IMR-90 (cell line): Measurements from ENCODE around the gene CORO7. TPM values are rescaled to one million over a fixed set of nuclear protein-coding genes. Genes with fewer than 3 reads are reported as not detected.
A peak's percentile ranks its signal among the peaks of the same experiment; 100 is the strongest.

Experiments used
- ATAC-seq: fragments of 200-7000 bp; cut with Tn5 transposase; 2 replicates; pipeline ENCODE4 v1.9.1; 2020; ENCODE audit warnings: low read depth, mild to moderate bottlenecking, moderate library complexity
- BruUV-seq: library from RNA; stranded (reverse); fragments of 400-500 nt; replicated peaks from 2 replicates; lab custom pipeline; 2021; lab: Mats Ljungman, UMichigan
- CTCF ChIA-PET: fragments of 300-600 bp; formaldehyde crosslinking; extraction: SDS; loops from one replicate; lab custom pipeline; 2021; ENCODE audit warnings: antibody characterized with exemption; lab: Yijun Ruan, JAX
- POLR2A ChIA-PET: fragments of 300-600 bp; sonication (Branson Sonifier 250); formaldehyde crosslinking; loops from one replicate; lab custom pipeline; 2022; ENCODE audit warnings: antibody characterized with exemption; ENCODE audit not compliant: unreplicated experiment; lab: Charles Lee
- DNase-seq: peaks from one replicate; pipeline ENCODE4 v3.0.0; 2013
- H2AFZ ChIP-seq: replicated peaks from 2 replicates; pipeline ENCODE3; 2013; ENCODE audit warnings: low read length, mild to moderate bottlenecking; ENCODE audit not compliant: poor library complexity
- H2AK5ac ChIP-seq: 2 replicates; pipeline ENCODE4 v1.6.1; 2013; ENCODE audit warnings: low read depth, low read length, inconsistent platforms
- H2AK9ac ChIP-seq: replicated peaks from 2 replicates; pipeline ENCODE3; 2013; ENCODE audit warnings: mild to moderate bottlenecking, low read depth, low read length, moderate library complexity; ENCODE audit not compliant: poor library complexity
- H2BK120ac ChIP-seq: 2 replicates; pipeline ENCODE4 v1.6.1; 2013; ENCODE audit warnings: low read depth, low read length, inconsistent platforms
- H2BK15ac ChIP-seq: 3 replicates; pipeline ENCODE4 v1.6.1; 2013; ENCODE audit warnings: low read depth, low read length, inconsistent platforms
- H2BK20ac ChIP-seq: 2 replicates; pipeline ENCODE4 v1.6.1; 2013; ENCODE audit warnings: low read depth, mild to moderate bottlenecking, inconsistent platforms, low read length, moderate library complexity
- H2BK5ac ChIP-seq: 2 replicates; pipeline ENCODE4 v1.6.1; 2013; ENCODE audit warnings: mild to moderate bottlenecking, low read depth, low read length, inconsistent platforms; ENCODE audit not compliant: poor library complexity, severe bottlenecking
- H3K14ac ChIP-seq: replicated peaks from 2 replicates; pipeline ENCODE4 v1.6.1; 2013; ENCODE audit warnings: low read depth, low read length, inconsistent platforms
- H3K18ac ChIP-seq: 2 replicates; pipeline ENCODE4 v1.6.1; 2013; ENCODE audit warnings: low read depth, low read length, control low read depth
- H3K23ac ChIP-seq: 2 replicates; pipeline ENCODE4 v1.6.1; 2013; ENCODE audit warnings: low read depth, low read length, inconsistent platforms
- H3K27ac ChIP-seq: 2 replicates; pipeline ENCODE4 v1.5.1; 2013; ENCODE audit warnings: mild to moderate bottlenecking, control low read depth, low read length; ENCODE audit not compliant: insufficient read depth
- H3K27me3 ChIP-seq: 2 replicates; pipeline ENCODE4 v1.6.1; 2013; ENCODE audit warnings: low read length; ENCODE audit not compliant: control insufficient read depth, insufficient read depth
- H3K36me3 ChIP-seq: 2 replicates; pipeline ENCODE4 v1.6.1; 2013; ENCODE audit warnings: low read length, mixed read lengths; ENCODE audit not compliant: control insufficient read depth, insufficient read depth
- H3K4ac ChIP-seq: 2 replicates; pipeline ENCODE4 v1.6.1; 2013; ENCODE audit warnings: low read depth, low read length, inconsistent platforms
- H3K4me1 ChIP-seq: 2 replicates; pipeline ENCODE4 v1.6.1; 2013; ENCODE audit warnings: low read length, mixed read lengths; ENCODE audit not compliant: control insufficient read depth, insufficient read depth
- H3K4me2 ChIP-seq: 2 replicates; pipeline ENCODE4 v1.6.1; 2013; ENCODE audit warnings: low read depth, mild to moderate bottlenecking, control low read depth, low read length, moderate library complexity
- H3K4me3 ChIP-seq: 2 replicates; pipeline ENCODE4 v1.5.1; 2013; ENCODE audit warnings: low read depth, mild to moderate bottlenecking, control low read depth, low read length, moderate library complexity; ENCODE audit not compliant: insufficient read depth
- H3K56ac ChIP-seq: 2 replicates; pipeline ENCODE4 v1.6.1; 2013; ENCODE audit warnings: low read length, inconsistent platforms; ENCODE audit not compliant: insufficient read depth; ENCODE audit errors: extremely low read depth
- H3K79me1 ChIP-seq, 2 experiments: 2 replicates each; pipeline ENCODE4 v1.6.1; 2013; ENCODE audit warnings: low read length in 2 of 2, inconsistent platforms in 1 of 2, low read depth in 1 of 2
- H3K9ac ChIP-seq: 2 replicates; pipeline ENCODE4 v1.6.1; 2013; ENCODE audit warnings: low read depth, low read length, control low read depth
- H3K9me1 ChIP-seq: 2 replicates; pipeline ENCODE4 v1.6.1; 2013; ENCODE audit warnings: low read length, inconsistent platforms; ENCODE audit not compliant: insufficient read depth
- H3K9me3 ChIP-seq: 2 replicates; pipeline ENCODE4 v1.6.1; 2013; ENCODE audit warnings: low read length; ENCODE audit not compliant: control insufficient read depth, insufficient read depth
- H4K20me1 ChIP-seq: 2 replicates; pipeline ENCODE4 v1.6.1; 2013; ENCODE audit warnings: low read length, inconsistent platforms; ENCODE audit not compliant: insufficient read depth
- H4K5ac ChIP-seq: 2 replicates; pipeline ENCODE4 v1.6.1; 2013; ENCODE audit warnings: mild to moderate bottlenecking, low read depth, low read length, control low read depth
- H4K8ac ChIP-seq, 2 experiments: 2 replicates each; pipeline ENCODE4 v1.6.1; 2013; ENCODE audit warnings: low read depth in 2 of 2, low read length in 2 of 2, control low read depth in 1 of 2, inconsistent platforms in 1 of 2
- H4K91ac ChIP-seq: 2 replicates; pipeline ENCODE4 v1.6.1; 2013; ENCODE audit warnings: low read depth, low read length, inconsistent platforms; ENCODE audit not compliant: insufficient read depth
- BHLHE40 ChIP-seq: fragments of 150-350 bp; IDR thresholded peaks from 2 replicates; pipeline ENCODE4 v1.6.1; 2016; ENCODE audit warnings: mild to moderate bottlenecking, low read depth, low read length
- CEBPB ChIP-seq: IDR thresholded peaks from 2 replicates; pipeline ENCODE4 v1.6.1; 2012; ENCODE audit warnings: low read depth, low read length, improper control_type of control experiment
- CHD1 ChIP-seq: IDR thresholded peaks from 2 replicates; pipeline ENCODE4 v1.6.1; 2012; ENCODE audit warnings: low read depth, low read length, improper control_type of control experiment
- ELK1 ChIP-seq: fragments of 150-350 bp; IDR thresholded peaks from 2 replicates; pipeline ENCODE4 v1.6.1; 2016; ENCODE audit warnings: low read depth, mild to moderate bottlenecking, low read length, moderate library complexity, borderline replicate concordance
- FOS ChIP-seq: fragments of 150-350 bp; IDR thresholded peaks from 2 replicates; pipeline ENCODE4 v1.6.1; 2016; ENCODE audit warnings: low read depth, low read length
- MAFK ChIP-seq: IDR thresholded peaks from 2 replicates; pipeline ENCODE4 v1.6.1; 2012; ENCODE audit warnings: low read depth, low read length, improper control_type of control experiment
- MAZ ChIP-seq: IDR thresholded peaks from 2 replicates; pipeline ENCODE4 v1.6.1; 2012; ENCODE audit warnings: low read depth, mild to moderate bottlenecking, low read length, improper control_type of control experiment, moderate library complexity, borderline replicate concordance
- MXI1 ChIP-seq: IDR thresholded peaks from 2 replicates; pipeline ENCODE4 v1.6.1; 2012; ENCODE audit warnings: low read depth, mild to moderate bottlenecking, low read length, moderate library complexity, borderline replicate concordance
- RAD21 ChIP-seq: IDR thresholded peaks from 2 replicates; pipeline ENCODE4 v1.6.1; 2012; ENCODE audit warnings: low read length, improper control_type of control experiment
- RCOR1 ChIP-seq: IDR thresholded peaks from 2 replicates; pipeline ENCODE4 v1.6.1; 2012; ENCODE audit warnings: mild to moderate bottlenecking, low read length, improper control_type of control experiment; ENCODE audit not compliant: insufficient replicate concordance
- RFX5 ChIP-seq: IDR thresholded peaks from 2 replicates; pipeline ENCODE4 v1.8.0; 2012; ENCODE audit warnings: low read depth, mild to moderate bottlenecking, low read length, moderate library complexity
- SMC3 ChIP-seq: fragments of 150-350 bp; IDR thresholded peaks from 2 replicates; pipeline ENCODE4 v1.6.1; 2016; ENCODE audit warnings: low read depth, mild to moderate bottlenecking, antibody characterized with exemption, low read length, moderate library complexity
- USF2 ChIP-seq: fragments of 150-350 bp; IDR thresholded peaks from 2 replicates; pipeline ENCODE4 v1.6.1; 2017; ENCODE audit warnings: mild to moderate bottlenecking, antibody characterized with exemption, low read length, low read depth
- WGBS, 2 experiments: methylation state at CpG; one replicate each; pipeline versions ENCODE4 v1.1.5 to v1.1.7; 2013; ENCODE audit warnings: missing lambda C conversion rate in 2 of 2; ENCODE audit not compliant: insufficient read length in 1 of 2; ENCODE audit errors: extremely low coverage in 2 of 2; 5-methylcytosine and 5-hydroxymethylcytosine counted together
- dilution Hi-C: fragments of 300-500 bp; cut with HindIII; formaldehyde crosslinking; loops from one replicate; pipeline ENCODE4 v1.14.3; 2018; ENCODE audit warnings: low sequenced_read_pairs; ENCODE audit not compliant: unreplicated experiment
- in situ Hi-C: fragments of 300-500 bp; cut with MboI; formaldehyde crosslinking; loops from 3 replicates; pipeline ENCODE4 v1.14.3; 2019; ENCODE audit warnings: low sequenced_read_pairs, inconsistent platforms, mixed read lengths
- intact Hi-C: fragments of 100-400 bp; cut with micrococcal nuclease; formaldehyde crosslinking; loops from 2 replicates; pipeline ENCODE4 v1.10.0; 2022
- polyA plus RNA-seq, 3 experiments: library from polyadenylated mRNA; depleted of rRNA; stranded (reverse); fragments of >200 nt; gene quantifications; 2 replicates each; pipeline ENCODE4 v1.2.3, GENCODE V29; 2012; ENCODE audit warnings: low replicate concordance in 1 of 3
- total RNA-seq: library from RNA; depleted of rRNA; stranded (reverse); fragments of >200 nt; gene quantifications from 2 replicates; pipeline ENCODE4 v1.2.3, GENCODE V29; 2012

The CORO7 gene
- total and polyA plus RNA-seq, 2 of the 4 experiments (the other 2 are of a cell fraction) = 6.3 to 26.7 TPM

DNA sequence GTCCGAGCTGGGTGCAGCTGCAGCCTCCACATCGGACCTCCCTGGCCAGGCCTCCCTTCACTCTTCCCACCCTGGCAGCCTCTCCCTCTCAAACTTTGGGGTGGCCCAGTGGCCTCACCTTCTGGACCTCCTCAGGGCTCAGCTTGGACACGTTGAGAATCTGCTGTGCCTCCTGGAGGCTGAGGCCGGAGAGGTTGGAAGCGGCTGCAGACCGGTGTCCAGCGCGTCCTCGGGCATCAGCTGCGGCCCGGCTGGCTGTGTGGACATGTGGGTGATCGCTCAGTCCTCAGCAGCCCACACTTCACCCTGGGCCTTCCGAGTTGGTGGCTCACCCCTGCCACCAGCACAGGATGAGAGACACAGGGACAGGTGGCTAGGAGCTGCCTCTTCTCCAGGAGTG, 75.1 kb downstream of the CORO7 start:
- Histone ChIP-seq H2BK5ac (no peak overlapping the region), H4K91ac (no peak overlapping the region), H4K5ac (no peak overlapping the region), H3K4me3 (no peak overlapping the region), H3K36me3 (peaks cover 27% of the 10 kb centered on the region), H2AFZ (no peak overlapping the region), H2BK120ac (no peak overlapping the region), H3K4ac (no peak overlapping the region), H3K27me3 (no peaks in the 10 kb centered on the region), H4K20me1 (peaks cover 59% of the 10 kb centered on the region), H3K79me1 (peaks cover 30 to 72% of the 10 kb centered on the region in 2 experiments), H3K23ac (no peak overlapping the region), H2BK20ac (no peak overlapping the region), H2AK9ac (no peak overlapping the region), H3K18ac (no peak overlapping the region), H2BK15ac (no peak overlapping the region), H3K4me1 (peaks cover 11% of the 10 kb centered on the region; the same call in 1 of the 2 replicates), H3K27ac (no peak overlapping the region), H4K8ac (no peak overlapping the region), H3K9me1 (peaks cover 10% of the 10 kb centered on the region; the same call in 1 of the 2 replicates), H2AK5ac (0 out of 2 replicates have a peak overlapping the region, but pooled peaks have one; percentile 5), H3K4me2 (no peak overlapping the region), H3K56ac (no peak overlapping the region), H3K9ac (no peak overlapping the region), H3K9me3 (no peaks in the 10 kb centered on the region), H3K14ac (no peak overlapping the region)
- ChIA-PET POLR2A (no interaction called here), CTCF (no interaction called here)
- in situ Hi-C loops (no loop called here), dilution Hi-C loops (no loop called here), intact Hi-C loops (no loop called here)
- BruUV-seq = no TSS peak
- WGBS, 2 experiments = 97% methylated on average over 5 of the region's 13 CpGs; no CpG with 5 or more reads in 1 of the 2 experiments
- ATAC-seq = no peak
- no peak for DNase-seq
- no peak for TF ChIP-seq MAFK
- no peak for TF ChIP-seq FOS
- no peak for TF ChIP-seq SMC3
- TF ChIP-seq MAZ = no peak
- TF ChIP-seq MXI1 = no peak
- no peak for TF ChIP-seq ELK1
- no peak for TF ChIP-seq CEBPB
- TF ChIP-seq BHLHE40 = no peak
- no peak for TF ChIP-seq RCOR1
- no peak for TF ChIP-seq CHD1
- no peak for TF ChIP-seq RAD21
- TF ChIP-seq USF2 = no peak
- TF ChIP-seq RFX5 = no peak
